Fibroblast of skin of scalp (primary cell): ENCODE measurements around the gene TMC6.
"Not testable (repeated sequence)": the region's sequence is repeated elsewhere in the genome, so short reads cannot be mapped to it uniquely, and the experiment has no call there.

Source experiments
- DNase-seq: peaks from one replicate; pipeline ENCODE4 v3.0.0-alpha.2; 2013

The TMC6 gene

DNA sequence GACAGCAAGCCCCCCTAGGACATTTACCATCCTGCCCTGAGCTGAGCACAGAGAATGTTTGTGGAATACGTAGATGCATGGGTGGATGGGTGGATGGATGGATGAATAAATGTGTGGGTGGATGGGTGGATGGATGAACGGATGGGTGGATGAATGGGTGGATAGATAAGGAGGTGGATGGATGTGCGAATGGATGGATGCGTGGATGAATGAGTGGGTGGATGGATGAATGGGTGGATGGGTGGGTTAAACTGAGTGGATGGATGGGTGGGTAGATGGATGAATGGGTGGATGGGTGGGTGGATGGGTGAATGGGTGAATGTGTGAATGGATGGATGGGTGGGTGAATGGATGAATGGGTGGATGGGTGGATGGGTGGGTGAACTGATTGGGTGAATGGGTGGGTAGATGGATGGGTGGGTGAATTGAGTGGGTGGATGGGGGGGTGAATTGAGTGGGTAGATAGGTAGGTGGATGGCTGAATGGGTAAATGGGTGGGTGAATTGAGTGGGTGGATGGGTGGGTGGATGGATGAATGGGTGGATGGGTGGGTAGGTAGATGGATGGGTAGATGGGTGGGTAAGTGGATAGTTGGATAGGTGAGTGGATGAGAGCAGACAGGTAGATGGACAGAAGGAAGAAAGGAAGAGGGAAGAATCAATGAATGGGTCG, 5.2 kb downstream of the TMC6 start:
- DNase-seq = no peak

DNA sequence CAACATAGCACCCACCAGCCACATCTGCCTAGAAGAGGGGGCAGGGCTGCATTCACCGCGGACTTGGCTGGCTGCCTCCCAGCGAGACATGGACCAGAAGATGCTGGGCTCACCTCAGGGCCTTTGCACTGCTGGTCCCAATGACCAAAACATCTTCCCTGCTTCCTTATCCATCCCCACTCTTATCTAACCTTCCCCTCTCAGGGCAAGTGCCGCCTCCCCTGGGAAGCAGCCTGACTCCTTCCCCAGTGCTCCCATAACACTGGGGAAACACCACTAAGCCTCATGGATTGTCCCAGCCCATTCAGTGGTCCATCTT, 5.7 kb downstream of the TMC6 start:
- no peak for DNase-seq

DNA sequence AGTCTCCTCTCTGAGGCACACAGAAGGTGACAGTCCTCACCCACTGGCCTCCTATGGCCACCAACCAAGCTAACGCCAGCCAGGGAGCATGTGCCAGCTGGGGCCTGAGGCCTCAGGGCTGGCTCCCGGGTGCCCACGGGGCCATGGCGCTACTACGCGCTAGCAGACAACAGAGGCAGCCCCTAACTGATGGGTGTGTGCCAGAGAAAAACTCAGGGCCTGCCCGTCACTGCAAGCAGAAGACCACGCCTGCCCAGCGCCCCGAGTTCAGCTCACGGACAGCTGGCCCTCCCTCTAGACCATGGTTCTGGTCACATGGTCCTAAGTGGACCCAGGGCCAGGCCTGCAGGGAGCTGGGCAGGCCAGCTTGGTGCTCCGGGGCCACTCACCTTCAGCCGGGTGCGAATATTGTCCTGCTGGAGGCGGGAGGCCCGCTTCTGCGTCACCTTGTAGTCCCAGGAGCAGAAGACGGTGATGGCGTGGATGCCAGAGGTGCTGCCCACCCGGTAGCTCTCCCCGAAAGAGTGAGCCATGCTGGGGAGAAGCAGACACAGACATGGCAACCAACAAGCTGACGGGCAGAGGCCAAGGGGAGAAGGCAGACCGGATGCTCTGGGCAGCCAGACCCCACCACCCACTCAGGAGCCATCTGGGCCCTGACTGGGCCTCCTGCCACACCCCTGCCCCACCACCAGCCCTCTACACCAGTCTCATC, 6.2 kb downstream of the TMC6 start:
- no peak for DNase-seq

DNA sequence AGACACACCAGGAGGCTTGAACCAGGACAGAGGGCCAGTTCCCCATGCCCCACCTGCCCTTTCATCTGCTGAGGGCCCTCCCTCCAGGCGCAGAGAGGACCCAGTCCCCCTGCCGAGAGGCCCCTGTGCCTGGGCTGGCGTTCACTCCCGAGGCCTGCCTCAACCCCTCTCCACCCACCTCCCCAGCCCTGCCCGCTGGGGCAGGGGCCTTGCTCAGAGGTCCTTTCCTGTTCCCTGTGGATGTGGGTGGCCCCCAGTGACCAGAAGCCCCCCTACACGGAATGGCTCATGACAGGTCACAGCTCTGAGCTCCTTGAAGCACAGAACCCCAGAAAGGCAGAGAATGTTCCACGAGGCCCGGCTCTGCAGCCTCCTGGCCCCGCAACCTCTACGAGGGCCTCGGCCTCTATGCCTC, 6.7 kb downstream of the TMC6 start:
- DNase-seq = no peak

DNA sequence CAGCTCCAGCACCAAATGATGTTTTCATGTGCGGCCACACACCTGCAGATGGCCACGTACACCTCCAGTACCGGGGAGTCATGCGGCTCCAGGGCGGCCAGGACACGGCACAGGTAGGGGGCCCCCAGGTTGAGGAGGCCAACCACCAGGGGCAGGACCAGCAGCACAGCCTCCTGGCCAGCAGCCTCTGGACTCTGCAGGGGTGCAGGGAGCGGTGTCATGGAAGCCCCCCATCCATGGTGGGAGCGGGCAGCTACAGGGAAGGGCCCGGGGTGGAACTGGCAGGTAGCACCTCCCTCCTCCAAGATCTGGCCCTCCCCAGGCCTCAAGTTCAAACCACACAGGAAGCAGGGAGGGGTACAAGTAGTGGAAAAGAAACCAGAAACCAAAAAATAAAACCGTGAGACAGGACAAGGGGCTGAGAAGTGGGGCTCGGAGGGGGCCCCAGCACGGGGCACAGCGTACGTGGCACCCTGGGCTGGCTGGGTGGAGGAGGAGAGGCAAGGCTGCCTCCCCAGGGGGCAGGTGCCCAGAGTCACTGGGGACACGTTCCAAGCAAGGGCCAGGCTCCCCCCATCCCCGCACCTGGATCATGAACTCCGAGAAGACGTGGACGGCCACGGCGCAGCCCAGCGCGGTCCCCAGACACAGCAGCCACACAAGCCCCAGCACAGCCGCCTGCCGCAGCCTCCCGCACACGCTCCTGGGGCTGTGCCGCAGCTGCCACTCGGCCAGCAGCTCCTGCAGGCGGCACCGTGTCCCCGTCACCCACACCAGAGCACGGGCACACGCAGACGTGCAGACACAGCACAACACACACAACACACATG, 7.4 kb downstream of the TMC6 start:
- no peak for DNase-seq

DNA sequence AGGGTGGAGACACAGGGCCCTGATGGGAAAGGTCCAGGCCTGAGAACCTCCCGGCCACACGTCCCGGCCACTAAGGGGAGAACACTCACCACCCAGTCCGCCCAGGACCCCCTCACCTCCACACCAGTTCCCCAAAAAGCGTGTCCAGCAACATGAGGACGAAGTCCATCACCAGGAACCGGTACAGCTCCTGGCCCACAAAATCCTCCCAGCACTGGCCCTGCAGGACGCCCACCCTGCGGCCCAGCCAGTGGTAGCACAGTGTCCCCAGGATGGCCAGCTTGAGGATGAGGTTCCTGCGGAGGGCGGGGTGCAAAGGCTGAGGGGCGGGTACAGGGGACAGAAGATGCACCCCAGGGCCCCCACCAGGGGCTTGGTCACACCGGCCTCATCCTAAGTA, 8.0 kb downstream of the TMC6 start:
- DNase-seq = no peak

DNA sequence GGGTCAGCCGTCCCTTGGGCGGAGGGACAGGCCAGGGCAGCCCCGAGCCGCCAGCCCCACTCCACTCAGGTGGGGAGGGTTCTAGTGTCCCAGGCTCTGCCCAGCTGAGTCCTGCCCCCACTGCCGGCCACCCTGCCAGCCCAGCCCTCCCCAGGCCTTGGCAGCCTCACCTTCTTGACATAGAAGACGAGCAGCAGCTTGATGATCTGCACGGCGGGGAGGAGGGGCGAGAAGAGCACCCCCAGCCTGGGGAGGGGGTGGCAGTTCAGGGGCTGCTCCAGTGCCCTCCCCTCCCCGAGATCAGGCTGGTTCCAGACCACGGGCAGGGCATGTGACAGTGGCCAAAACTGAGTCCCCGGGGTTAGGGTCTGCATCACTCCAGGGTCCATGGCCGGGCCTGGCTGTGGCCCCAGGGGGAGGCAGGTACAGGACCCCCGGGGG, 9.7 kb downstream of the TMC6 start:
- DNase-seq = no peak

DNA sequence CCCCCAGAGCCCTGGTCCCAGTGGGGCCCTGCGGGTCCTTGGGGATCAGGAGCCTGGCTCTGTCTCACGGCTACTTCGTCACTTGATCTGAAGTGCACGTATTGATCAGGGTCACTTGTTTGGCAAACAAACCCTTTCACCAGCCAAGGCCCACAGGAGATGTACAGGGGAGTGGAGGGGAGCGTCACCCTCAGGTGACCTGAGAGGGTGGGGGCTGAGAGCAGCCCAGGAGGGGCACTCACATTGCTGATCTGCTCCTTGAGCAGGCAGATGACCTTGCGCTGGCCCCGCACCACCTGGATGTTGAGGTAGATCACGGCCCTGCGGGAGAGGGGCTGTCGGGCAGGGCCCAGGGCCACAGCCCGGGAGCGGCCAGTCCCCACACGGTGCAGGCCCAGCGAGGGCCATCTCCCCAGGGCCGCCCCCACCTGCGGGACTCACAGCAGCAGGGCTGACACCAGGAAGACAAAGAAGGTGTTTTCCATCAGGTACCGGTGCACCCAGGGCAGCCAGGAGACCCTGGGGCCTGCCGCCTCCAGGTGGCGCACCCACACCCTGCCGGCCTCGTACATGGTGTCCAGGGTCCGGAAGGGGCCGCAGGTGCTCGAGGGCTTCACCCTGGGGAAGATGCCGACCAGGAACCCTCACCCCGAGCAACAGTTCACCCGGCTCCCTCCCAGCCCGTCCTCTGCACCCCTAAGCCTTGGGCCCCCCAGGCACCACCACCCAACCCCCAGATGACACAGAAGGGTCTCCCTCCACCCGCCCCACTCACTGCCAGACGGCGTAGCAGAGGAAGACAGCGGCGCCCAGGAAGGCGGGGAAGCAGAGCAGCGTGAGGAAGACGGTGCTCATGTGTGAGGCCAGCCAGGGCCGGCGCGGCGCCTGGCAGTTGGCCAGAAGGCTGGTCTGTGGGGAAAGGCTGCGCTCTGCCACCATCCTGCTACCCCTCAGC, 11.3 kb downstream of the TMC6 start:
- no peak for DNase-seq

DNA sequence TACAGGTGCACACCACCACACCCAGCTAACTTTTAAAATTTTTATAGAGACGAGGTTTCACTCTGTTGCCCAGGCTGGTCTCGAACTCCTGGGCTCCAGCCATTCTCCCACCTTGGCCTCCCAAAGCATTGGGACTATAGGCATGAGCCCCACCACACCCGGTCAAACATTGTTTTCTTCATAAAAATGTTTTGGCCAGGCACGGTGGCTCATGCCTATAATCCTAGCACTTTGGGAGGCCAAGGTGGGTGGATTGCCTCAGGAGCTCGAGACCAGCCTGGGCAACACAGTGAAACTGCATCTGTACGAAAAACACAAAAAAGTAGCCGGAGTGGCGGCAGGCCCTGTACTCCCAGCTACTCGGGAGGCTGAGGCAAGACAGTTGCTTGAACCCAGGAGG, 12.1 kb downstream of the TMC6 start:
- no peak for DNase-seq

DNA sequence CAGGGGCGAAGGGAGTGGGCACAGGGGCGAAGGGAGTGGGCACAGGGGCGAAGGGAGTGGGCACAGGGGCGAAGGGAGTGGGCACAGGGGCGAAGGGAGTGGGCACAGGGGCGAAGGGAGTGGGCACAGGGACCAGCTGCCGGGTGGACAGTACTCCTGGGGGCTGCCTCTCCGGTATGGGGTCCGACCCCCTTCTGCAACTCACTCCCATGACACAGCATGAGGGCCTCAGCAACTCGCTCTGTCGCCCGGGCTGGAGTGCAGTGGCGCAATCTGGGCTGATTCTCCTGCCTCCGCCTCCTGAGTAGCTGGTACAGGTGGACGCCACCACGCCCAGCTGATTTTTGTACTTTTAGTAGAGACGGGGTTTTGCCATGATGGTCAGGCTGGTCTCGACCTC, 12.8 kb downstream of the TMC6 start:
- not testable (repeated sequence) for DNase-seq

DNA sequence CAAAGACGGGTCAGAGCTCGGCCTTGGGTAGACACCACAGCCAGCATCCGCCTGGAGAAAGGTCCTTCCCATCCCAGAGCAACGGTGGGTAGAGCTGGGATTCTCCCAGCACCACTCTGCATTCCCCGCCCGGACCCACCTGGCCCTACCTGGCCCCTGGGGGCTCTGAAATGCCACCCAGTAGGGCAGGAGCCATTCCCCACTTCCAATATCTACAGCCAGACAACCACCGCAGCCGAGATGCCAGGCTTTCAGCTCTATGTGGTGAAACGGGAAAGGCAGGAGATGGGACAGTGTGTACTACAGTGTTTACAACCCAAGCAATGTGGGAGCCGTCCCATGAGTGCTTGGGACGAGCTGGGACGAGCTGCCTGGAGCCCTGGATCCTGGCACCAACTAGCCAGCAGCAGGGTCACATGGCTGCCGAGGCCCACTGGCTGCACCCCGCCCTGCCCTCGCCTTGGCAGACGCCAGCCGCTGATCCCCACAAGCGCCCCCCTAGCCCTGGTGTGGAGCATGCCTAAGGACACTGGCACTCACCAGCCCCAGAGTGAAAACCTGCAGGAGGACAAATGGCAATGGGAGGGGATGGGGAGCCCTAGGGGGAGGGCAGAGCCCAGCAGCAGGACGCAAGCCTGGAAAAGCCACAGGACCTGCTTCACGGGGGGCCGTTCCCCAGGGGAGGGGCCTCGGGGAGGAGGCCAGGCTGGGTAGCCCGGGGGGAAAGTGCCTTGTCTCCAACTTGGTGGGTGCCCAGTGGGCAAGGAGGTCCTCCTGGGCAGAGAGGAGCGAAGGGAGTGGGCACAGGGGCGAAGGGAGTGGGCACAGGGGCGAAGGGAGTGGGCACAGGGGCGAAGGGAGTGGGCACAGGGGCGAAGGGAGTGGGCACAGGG, 13.5 kb downstream of the TMC6 start:
- no peak for DNase-seq

DNA sequence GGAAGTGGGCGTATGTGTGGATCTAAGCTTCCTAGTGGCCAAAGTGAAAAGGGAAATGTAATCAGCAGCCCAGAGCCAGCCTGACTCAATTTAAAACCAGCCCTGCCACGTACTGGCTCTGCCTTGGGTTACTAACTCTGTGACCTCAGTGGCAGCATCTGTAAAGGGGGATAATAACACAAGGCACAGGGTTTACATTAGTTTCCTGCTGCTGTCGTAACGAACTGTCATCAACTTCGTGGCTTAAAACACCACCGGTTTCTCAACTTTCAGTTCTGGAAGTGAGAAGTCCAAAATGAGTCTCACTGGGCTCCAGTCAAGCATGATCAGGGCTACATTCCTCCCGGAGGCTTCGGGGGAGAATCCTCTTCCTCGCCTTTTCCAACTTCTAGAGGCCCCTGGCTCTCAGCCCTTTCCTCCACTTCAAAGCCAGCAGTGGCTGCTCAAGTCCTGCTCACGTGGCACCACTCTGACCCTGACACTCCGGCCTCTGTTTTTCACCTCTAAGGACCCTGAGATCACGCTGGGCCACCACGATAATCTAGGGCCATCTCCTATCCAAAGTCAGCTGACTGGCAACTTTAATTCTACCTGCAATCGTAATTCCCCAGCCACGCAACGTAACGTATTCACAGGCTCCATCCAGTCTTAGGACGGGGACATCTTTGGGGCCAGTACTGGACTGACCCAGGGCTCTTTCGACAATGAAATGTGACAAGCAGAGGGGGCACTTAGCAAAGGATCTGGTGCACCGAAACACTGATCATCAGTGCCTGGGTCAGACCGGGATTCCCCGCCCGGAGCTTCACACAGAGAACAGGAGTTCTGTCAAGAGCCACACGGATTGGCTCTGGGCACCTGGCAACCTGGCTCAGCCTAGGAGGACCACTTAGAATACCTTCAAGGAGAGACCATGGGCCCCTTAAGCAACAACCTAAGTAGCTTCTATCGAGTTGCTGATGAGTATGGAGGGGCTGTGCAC, 14.5 kb downstream of the TMC6 start:
- DNase-seq = no peak

DNA sequence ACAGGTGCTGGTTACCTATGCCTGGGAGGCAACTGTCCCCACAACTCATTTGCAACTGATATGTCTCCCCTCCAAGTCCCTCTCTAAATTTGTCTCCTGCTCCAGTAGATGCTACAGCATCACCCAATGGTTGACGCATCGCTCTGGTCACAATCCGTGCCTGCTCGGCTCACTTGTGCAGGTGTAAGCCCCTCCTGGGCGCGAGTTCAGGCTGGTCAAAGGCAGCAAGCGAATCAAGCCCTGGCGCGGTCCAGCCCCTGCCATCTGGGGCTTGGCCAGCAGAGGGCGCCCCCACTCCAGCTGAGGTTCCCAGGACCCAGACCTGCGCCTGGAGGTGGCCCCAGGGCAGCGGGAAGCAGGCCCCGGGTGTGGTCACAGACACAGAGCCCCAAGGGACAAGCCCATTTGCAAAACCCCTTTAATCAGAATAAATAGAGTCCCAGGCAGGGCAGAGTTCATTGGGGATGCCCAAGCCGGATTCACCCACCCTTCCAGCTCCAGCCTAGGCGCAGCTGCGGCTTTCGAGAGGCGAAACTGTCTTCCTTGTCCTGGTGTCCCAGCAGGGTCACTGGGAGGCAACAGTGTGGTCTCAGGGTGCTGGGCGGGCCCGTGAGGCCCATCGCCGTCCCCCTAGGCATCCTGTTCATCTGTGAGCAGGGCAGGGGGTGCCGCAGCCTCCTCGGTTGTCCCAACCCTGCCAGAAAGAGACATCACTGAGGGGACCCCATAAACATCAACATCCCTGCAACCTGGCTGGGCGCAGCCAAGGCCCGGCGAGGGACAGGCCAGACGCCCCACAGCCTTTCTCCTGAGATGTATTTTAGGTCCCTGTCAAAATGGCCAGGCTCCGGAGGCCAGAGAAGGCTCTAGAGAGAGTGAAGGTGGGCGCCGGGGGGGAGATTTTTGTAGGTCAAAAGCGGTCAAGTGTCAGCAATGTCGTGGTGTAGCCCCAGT, 15.8 kb downstream of the TMC6 start:
- DNase-seq = peak; percentile 43

DNA sequence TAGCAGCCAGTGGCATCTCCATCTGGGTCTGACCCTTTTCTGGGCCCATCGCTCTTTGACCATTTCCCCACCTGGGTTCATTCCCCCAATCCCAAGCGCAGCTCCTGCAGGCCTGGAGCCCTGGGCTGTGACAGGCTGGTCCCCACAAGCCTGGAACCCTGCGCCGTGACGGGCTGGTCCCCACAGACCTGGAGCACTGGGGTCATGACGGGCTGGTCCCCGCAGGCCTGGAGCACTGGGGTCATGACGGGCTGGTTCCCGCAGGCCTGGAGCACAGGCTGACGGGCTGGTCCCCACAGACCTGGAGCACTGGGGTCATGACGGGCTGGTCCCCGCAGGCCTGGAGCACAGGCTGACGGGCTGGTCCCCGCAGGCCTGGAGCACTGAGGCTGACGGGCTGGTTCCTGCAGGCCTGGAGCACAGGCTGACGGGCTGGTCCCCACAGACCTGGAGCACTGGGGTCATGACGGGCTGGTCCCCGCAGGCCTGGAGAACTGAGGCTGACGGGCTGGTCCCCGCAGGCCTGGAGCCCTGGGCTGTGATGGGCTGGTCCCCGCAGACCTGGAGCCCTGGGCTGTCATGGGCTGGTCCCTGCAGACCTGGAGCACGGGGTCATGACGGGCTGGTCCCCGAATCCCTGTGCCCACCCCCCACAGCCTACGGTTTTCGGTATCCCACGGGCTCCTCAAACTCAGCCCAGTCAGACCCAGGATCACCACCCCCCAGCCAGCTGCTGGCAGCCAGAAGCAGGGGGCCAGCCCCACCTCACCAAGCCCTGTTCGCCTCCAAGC, 16.6 kb downstream of the TMC6 start:
- no peak for DNase-seq

DNA sequence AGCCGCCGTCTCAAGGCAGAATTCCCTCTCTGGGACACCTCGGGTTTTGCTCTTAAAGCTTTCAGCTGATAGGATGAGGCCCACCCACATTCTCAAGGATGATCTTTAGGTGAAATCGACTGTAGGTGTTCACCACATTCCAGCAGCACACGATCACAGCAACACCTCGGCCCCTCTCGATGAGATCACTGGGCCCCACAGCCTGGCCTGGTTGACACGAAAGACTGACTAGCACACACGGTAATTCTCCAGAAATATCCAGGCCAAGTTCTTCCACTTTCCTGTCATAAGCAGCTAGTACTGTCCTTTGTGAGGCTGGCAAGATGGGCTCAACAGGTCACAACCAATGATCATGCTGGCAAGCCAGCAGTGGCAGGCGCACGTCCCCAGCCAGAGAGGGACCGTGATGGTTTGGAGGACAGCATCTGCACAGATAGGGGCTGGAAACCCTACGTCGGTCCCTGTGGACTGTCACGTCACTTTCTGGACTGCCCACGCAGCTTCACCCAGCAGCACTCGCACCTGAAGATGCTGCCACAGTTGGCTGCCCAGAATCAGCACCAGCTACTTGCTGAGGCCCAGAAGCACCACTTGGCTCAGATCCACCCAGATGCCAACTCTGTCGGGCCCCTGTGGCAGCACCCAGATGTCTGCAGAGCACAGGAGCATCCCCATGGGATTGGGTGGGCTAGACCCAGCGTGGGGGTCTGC, 17.4 kb downstream of the TMC6 start:
- no peak for DNase-seq

DNA sequence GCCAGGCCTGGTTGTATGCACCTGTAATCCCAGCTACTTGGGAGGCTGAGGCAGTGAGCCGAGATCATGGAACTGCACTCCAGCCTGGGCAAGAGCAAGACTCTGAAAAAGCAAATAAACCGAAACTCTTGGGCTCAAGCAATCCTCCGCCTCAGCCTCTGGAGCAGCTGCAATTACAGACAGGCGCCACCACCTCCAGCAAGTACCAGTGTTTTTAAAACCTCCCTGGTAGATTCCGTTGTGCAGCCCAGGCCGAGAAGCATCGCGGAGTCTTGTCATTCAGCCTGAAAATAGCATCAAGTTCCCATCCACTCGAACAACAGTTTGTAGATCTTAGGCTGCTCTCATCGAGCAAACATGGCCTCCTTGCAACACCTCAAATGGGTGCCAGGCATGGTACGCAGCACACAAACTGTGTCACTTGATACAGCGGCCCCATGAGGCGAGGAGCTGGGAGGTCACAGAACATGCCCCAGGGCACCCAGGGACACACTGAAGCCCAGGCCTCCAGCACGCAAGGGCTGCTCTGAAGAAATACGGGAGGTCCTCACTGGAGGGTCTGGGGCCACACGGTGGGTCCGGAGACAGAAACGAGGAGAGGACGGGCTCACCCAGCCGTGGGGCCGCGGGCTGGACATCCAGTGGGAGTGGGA, 18.1 kb downstream of the TMC6 start:
- no peak for DNase-seq

DNA sequence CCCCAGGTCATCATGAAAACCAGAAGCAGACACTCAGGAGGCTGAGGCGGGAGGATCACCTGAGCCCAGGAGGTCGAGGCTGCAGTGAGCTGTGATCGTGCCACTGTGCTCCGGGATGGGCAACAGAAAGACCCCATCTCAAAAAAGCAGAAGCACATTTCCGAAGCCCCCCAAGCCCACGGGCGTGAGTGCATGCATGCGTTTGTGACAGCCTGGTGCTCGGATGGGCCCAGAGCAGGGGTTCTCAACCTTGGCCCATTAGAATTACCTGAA, 19.1 kb downstream of the TMC6 start:
- no peak for DNase-seq
